HCT116 (cell line): Measurements from ENCODE around the gene NT5C1A. TPM values are rescaled to one million over a fixed set of nuclear protein-coding genes. Genes with fewer than 3 reads are reported as not detected.

Experiments
- ATAC-seq: fragments of 200-7000 bp; cut with Tn5 transposase; 2 replicates; pipeline ENCODE4 v1.9.1; 2020; ENCODE audit warnings: mild to moderate bottlenecking, moderate library complexity
- BruUV-seq: library from RNA; stranded (reverse); fragments of 400-500 nt; replicated peaks from 2 replicates; lab custom pipeline; 2021; lab: Mats Ljungman, UMichigan
- CTCF ChIA-PET: fragments of 300-600 bp; sonication (Branson Sonifier 250); formaldehyde crosslinking; loops from one replicate; lab custom pipeline; 2021; ENCODE audit warnings: antibody characterized with exemption; lab: Charles Lee
- POLR2A ChIA-PET: fragments of 300-600, 350-600 bp; sonication (Branson Sonifier 250); formaldehyde crosslinking; loops from one replicate; lab custom pipeline; 2021; ENCODE audit warnings: antibody characterized with exemption; lab: Charles Lee
- RAD21 ChIA-PET, 2 experiments: fragments of 300-600 bp; sonication (Branson Sonifier 250); formaldehyde crosslinking; loops; one replicate each; lab custom pipeline; 2023; ENCODE audit warnings: low total read pairs in 2 of 2; ENCODE audit not compliant: uncharacterized antibody in 2 of 2, unreplicated experiment in 2 of 2, low non-redundant PET in 1 of 2; lab: Charles Lee
- DNase-seq: peaks from one replicate; pipeline ENCODE4 v3.0.0-alpha.2; 2010; ENCODE audit warnings: low read depth, low spot score
- H2AFZ ChIP-seq: fragments of 200-600 bp; shearing (Covaris generic), sonication (generic); 2 replicates; pipeline ENCODE4 v1.6.1; 2017; ENCODE audit warnings: low read depth, mixed run types, mixed read lengths, antibody characterized with exemption, low read length; ENCODE audit not compliant: poor library complexity, severe bottlenecking
- H3K27ac ChIP-seq: 2 replicates; pipeline ENCODE4 v1.5.1; 2012; ENCODE audit warnings: low read depth, low read length
- H3K27me3 ChIP-seq: fragments of 200-600 bp; sonication (generic); 2 replicates; pipeline ENCODE4 v1.6.1; 2016; ENCODE audit warnings: mixed run types, low read length, mixed read lengths; ENCODE audit not compliant: insufficient read depth
- H3K36me3 ChIP-seq, 2 experiments: fragments of 200-500 bp in 1 of 2; fragments of 200-600 bp in 1 of 2; sonication (Bioruptor generic) in 1 of 2; sonication (generic) in 1 of 2; 2 replicates each; pipeline versions ENCODE4 v1.5.1 to v1.6.1; 2014 to 2016; ENCODE audit warnings: low read length in 2 of 2, inconsistent platforms in 1 of 2, mixed read lengths in 1 of 2, mixed run types in 1 of 2; ENCODE audit not compliant: insufficient read depth in 2 of 2, control insufficient read depth in 1 of 2
- H3K4me1 ChIP-seq, 2 experiments: fragments of 200-600 bp in 1 of 2; sonication (generic) in 1 of 2; 2 replicates each; pipeline versions ENCODE4 v1.5.1 to v1.6.1; 2012 to 2017; ENCODE audit warnings: low read length in 2 of 2, inconsistent platforms in 1 of 2, mild to moderate bottlenecking in 1 of 2, mixed read lengths in 1 of 2, mixed run types in 1 of 2, moderate library complexity in 1 of 2; ENCODE audit not compliant: insufficient read depth in 2 of 2, control insufficient read depth in 1 of 2
- H3K4me2 ChIP-seq: fragments of 200-600 bp; sonication (generic); 2 replicates; pipeline ENCODE4 v1.6.1; 2017; ENCODE audit warnings: mixed run types, low read length, mixed read lengths
- H3K4me3 ChIP-seq, 2 experiments: fragments of 200-600 bp in 1 of 2; sonication (generic) in 1 of 2; replicated peaks in 1 of 2; 2 replicates each; pipeline ENCODE4 v1.5.1; 2011 to 2016; ENCODE audit warnings: low read length in 2 of 2, control low read depth in 1 of 2, low read depth in 1 of 2, mild to moderate bottlenecking in 1 of 2, mixed read lengths in 1 of 2, mixed run types in 1 of 2
- H3K79me2 ChIP-seq: fragments of 200-600 bp; sonication (generic); 2 replicates; pipeline ENCODE4 v1.6.1; 2017; ENCODE audit warnings: mild to moderate bottlenecking, mixed run types, low read length, moderate library complexity, mixed read lengths; ENCODE audit not compliant: insufficient read depth
- H3K9ac ChIP-seq: fragments of 200-600 bp; sonication (generic); 2 replicates; pipeline ENCODE4 v1.6.1; 2016; ENCODE audit warnings: low read length, mixed read lengths
- H3K9me2 ChIP-seq: fragments of 200-600 bp; sonication (generic), shearing (Covaris generic); 2 replicates; pipeline ENCODE4 v1.6.1; 2017; ENCODE audit warnings: mixed run types, mild to moderate bottlenecking, moderate library complexity; ENCODE audit not compliant: insufficient read depth
- H3K9me3 ChIP-seq, 2 experiments: fragments of 200-500 bp in 1 of 2; fragments of 200-600 bp in 1 of 2; sonication (Bioruptor generic) in 1 of 2; sonication (generic) in 1 of 2; 2 replicates each; pipeline ENCODE4 v1.6.1; 2014 to 2017; ENCODE audit warnings: low read length in 2 of 2, mixed read lengths in 2 of 2, inconsistent platforms in 1 of 2, low read depth in 1 of 2, mild to moderate bottlenecking in 1 of 2, mixed run types in 1 of 2, moderate library complexity in 1 of 2; ENCODE audit not compliant: control insufficient read depth in 1 of 2, insufficient read depth in 1 of 2
- H4K20me1 ChIP-seq: fragments of 200-600 bp; sonication (generic), shearing (Covaris generic); 2 replicates; pipeline ENCODE4 v1.6.1; 2017; ENCODE audit warnings: mixed run types, mild to moderate bottlenecking, moderate library complexity; ENCODE audit not compliant: insufficient read depth
- CBX3 ChIP-seq: IDR thresholded peaks from 2 replicates; pipeline ENCODE4 v1.6.1; 2012; ENCODE audit warnings: low read depth
- EZH2 ChIP-seq: fragments of 200-600 bp; sonication (generic); IDR thresholded peaks from 2 replicates; pipeline ENCODE4 v1.6.1; 2017; ENCODE audit warnings: antibody characterized with exemption, mixed run types
- EZH2phosphoT487 ChIP-seq: fragments of 200-600 bp; IDR thresholded peaks from 2 replicates; pipeline ENCODE4 v1.6.1; 2018; ENCODE audit warnings: antibody characterized with exemption, borderline replicate concordance
- JUND ChIP-seq: IDR thresholded peaks from 2 replicates; pipeline ENCODE4 v1.6.1; 2012
- POLR2AphosphoS5 ChIP-seq: IDR thresholded peaks from 2 replicates; pipeline ENCODE4 v1.6.1; 2011; ENCODE audit warnings: mild to moderate bottlenecking, low read depth, low read length, moderate library complexity
- RAD21 ChIP-seq: IDR thresholded peaks from 2 replicates; pipeline ENCODE4 v1.6.1; 2012; ENCODE audit warnings: low read depth, mild to moderate bottlenecking
- SIN3A ChIP-seq: IDR thresholded peaks from 2 replicates; pipeline ENCODE4 v1.6.1; 2012; ENCODE audit warnings: low read depth
- ZBTB33 ChIP-seq: IDR thresholded peaks from 2 replicates; pipeline ENCODE4 v1.6.1; 2011; ENCODE audit warnings: mild to moderate bottlenecking, low read length, moderate library complexity; ENCODE audit not compliant: insufficient replicate concordance; ENCODE audit errors: extremely low read depth
- ZNF274 ChIP-seq: fragments of 200-500 bp; sonication (Bioruptor generic); IDR thresholded peaks from 2 replicates; pipeline ENCODE4 v1.6.1; 2014; ENCODE audit warnings: mild to moderate bottlenecking, low read depth, low read length, inconsistent platforms
- intact Hi-C: fragments of 100-400 bp; cut with micrococcal nuclease; formaldehyde crosslinking; loops from 2 replicates; pipeline ENCODE4 v1.10.0; 2022
- total RNA-seq: library from RNA; stranded (reverse); gene quantifications from one replicate; pipeline ENCODE4 v1.2.1, GENCODE V29; 2021; ENCODE audit not compliant: unreplicated experiment

The NT5C1A gene
- total RNA-seq, 1 experiment from 2014 or later: not detected

GRCh38 chr1:39632682-39633417, 39.1 kb downstream of the NT5C1A start:
- BruUV-seq: no TSS peak
- no peak overlapping the region for H3K27ac ChIP-seq
- H3K9me3 ChIP-seq: no peaks in the 10 kb centered on the region
- no peaks in the 10 kb centered on the region for H3K79me2 ChIP-seq
- POLR2A ChIA-PET: no interaction called here
- H3K27me3 ChIP-seq: no peaks in the 10 kb centered on the region
- no peaks in the 10 kb centered on the region for H4K20me1 ChIP-seq
- H3K9me2 ChIP-seq: no peaks in the 10 kb centered on the region
- no peak overlapping the region for H3K4me3 ChIP-seq
- ATAC-seq (no peak), DNase-seq (no peak)
- RAD21 ChIA-PET: no interaction called here
- CTCF ChIA-PET: no interaction called here
- H3K36me3 ChIP-seq: peaks cover 0 to 4% of the 10 kb centered on the region in 2 experiments; a peak in 2 of 4 replicates
- H3K9ac ChIP-seq: no peak overlapping the region
- intact Hi-C loops: no loop called here
- H3K4me1 ChIP-seq: no peaks in the 10 kb centered on the region
- H2AFZ ChIP-seq: no peak overlapping the region
- TF ChIP-seq POLR2AphosphoS5 (no peak), ZNF274 (no peak), RAD21 (no peak), JUND (no peak), EZH2 (no peak), CBX3 (no peak), ZBTB33 (no peak), SIN3A (no peak), EZH2phosphoT487 (no peak)
- H3K4me2 ChIP-seq: no peak overlapping the region
